ENCODE data around the gene MYO7A. TPM values are rescaled to one million over a fixed set of nuclear protein-coding genes. Genes with fewer than 3 reads are reported as not detected.

The MYO7A gene
- total and polyA plus RNA-seq, 2 experiments from 2014 or later: not detected

DNA sequence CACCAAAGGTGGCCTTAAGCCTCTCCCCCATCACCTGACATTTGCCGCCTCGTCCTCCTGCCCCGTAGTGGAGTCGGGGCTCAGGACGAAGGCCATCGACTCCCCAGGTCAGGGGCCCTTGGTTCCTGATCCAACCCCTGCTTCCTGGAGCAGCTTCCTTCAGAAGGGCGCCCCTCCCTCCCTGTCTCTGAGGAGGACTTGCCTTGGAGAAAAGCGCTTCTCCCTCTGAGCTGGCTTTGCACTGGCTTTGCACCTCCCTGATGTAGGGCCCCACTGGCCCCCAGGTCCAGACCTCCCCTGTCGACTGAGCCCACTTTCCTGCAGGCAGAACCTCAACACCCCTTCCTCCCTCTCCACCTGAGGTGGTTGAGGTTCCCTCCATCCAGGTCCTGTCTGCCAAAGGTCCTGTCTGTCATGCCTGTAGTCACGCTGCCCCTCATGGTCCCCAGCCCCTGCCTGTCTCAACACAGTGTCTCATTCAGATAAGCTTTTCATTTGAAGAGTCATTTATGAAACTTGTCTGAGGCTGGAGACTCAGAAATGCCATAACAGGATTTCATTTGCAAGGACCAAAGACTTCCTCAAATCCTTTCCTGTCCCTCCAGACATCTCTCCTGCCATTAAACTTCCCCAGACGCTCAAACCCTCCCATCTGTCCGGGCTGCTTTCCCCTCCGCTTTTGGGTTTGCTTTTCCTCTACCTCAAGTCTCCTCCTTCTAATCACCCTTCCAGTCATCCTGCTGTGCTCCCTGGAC lies 78.4 kb downstream of the MYO7A start:
- Histone ChIP-seq H4K20me1 (ENCODE audit: insufficient read depth) (no peaks in the 10 kb centered on the region), H3K27ac (no peak overlapping the region), H3K4me3 (no peak overlapping the region), H2AFZ (no peak overlapping the region), H3K9me3 (ENCODE audit: low read depth) (no peaks in the 10 kb centered on the region), H3K9me2 (ENCODE audit: insufficient read depth) (no peaks in the 10 kb centered on the region), H3K9ac (no peak overlapping the region), H3F3A (ENCODE audit: insufficient read depth) (no peaks in the 10 kb centered on the region), H3K4me2 (ENCODE audit: unreplicated experiment) (no peak overlapping the region), H3K79me2 (ENCODE audit: insufficient read depth) (no peaks in the 10 kb centered on the region), H3K4me1 (ENCODE audit: insufficient read depth) (no peaks in the 10 kb centered on the region), H3K36me3 (ENCODE audit: low read depth) (no peaks in the 10 kb centered on the region), H3K27me3 (replicated peaks; ENCODE audit: insufficient read depth) (0 out of 2 replicates have a peak, but pooled peaks cover 5% of the 10 kb centered on the region)
- no peak for TF ChIP-seq EZH2 (IDR thresholded peaks at IDR 0.05; ENCODE audit: insufficient read depth, poor library complexity, severe bottlenecking)
- TF ChIP-seq EZH2phosphoT487 (IDR thresholded peaks at IDR 0.05; ENCODE audit: insufficient read depth, low read depth): no peak
- 79 to 80% methylated on average over 13 of the region's 13 CpGs for WGBS, 2 experiments (ENCODE audit: low coverage in 1 of 2, low lambda C conversion rate in 2 of 2, missing lambda C conversion rate in 2 of 2)
- in situ Hi-C loops (cut with MboI): no loop called here
- DNase-seq: no peak

DNA sequence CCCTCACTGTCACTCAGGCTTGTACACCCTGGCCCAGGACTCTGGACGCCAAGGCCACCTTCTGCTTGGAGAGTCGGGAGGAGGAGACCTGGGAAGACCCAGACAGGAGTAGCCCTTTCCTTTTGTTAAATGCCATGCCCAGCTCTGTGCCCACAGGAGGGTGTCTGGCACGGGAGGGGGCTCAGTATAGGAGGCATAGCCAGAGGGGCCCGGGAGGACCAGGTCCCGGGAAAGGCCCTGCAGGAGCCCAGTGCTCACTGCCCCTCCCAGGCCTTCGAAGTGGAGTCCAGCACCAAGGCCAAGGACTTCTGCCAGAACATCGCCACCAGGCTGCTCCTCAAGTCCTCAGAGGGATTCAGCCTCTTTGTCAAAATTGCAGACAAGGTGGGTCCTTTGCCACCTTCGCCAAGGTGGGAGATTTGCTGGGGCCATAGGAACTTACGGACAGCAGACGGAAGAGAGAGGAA lies 79.0 kb downstream of the MYO7A start:
- H4K20me1 ChIP-seq (ENCODE audit: insufficient read depth): no peaks in the 10 kb centered on the region
- H3K9me3 ChIP-seq (ENCODE audit: low read depth): no peaks in the 10 kb centered on the region
- no peak overlapping the region for H2AFZ ChIP-seq
- no peaks in the 10 kb centered on the region for H3F3A ChIP-seq (ENCODE audit: insufficient read depth)
- 79% methylated on average over 10 of the region's 10 CpGs for WGBS, 2 experiments (ENCODE audit: low coverage in 1 of 2, low lambda C conversion rate in 2 of 2, missing lambda C conversion rate in 2 of 2)
- no peak overlapping the region for H3K4me2 ChIP-seq (ENCODE audit: unreplicated experiment)
- DNase-seq: peak; percentile 15
- H3K9ac ChIP-seq: no peak overlapping the region
- H3K4me1 ChIP-seq (ENCODE audit: insufficient read depth): no peaks in the 10 kb centered on the region
- in situ Hi-C loops (cut with MboI): no loop called here
- H3K27me3 ChIP-seq (replicated peaks; ENCODE audit: insufficient read depth): 0 out of 2 replicates have a peak, but pooled peaks cover 5% of the 10 kb centered on the region
- H3K4me3 ChIP-seq: no peak overlapping the region
- H3K9me2 ChIP-seq (ENCODE audit: insufficient read depth): no peaks in the 10 kb centered on the region
- TF ChIP-seq EZH2 (IDR thresholded peaks at IDR 0.05; ENCODE audit: insufficient read depth, poor library complexity, severe bottlenecking) (no peak), EZH2phosphoT487 (IDR thresholded peaks at IDR 0.05; ENCODE audit: insufficient read depth, low read depth) (no peak)
- no peak overlapping the region for H3K27ac ChIP-seq
- H3K36me3 ChIP-seq (ENCODE audit: low read depth): no peaks in the 10 kb centered on the region
- no peaks in the 10 kb centered on the region for H3K79me2 ChIP-seq (ENCODE audit: insufficient read depth)

DNA sequence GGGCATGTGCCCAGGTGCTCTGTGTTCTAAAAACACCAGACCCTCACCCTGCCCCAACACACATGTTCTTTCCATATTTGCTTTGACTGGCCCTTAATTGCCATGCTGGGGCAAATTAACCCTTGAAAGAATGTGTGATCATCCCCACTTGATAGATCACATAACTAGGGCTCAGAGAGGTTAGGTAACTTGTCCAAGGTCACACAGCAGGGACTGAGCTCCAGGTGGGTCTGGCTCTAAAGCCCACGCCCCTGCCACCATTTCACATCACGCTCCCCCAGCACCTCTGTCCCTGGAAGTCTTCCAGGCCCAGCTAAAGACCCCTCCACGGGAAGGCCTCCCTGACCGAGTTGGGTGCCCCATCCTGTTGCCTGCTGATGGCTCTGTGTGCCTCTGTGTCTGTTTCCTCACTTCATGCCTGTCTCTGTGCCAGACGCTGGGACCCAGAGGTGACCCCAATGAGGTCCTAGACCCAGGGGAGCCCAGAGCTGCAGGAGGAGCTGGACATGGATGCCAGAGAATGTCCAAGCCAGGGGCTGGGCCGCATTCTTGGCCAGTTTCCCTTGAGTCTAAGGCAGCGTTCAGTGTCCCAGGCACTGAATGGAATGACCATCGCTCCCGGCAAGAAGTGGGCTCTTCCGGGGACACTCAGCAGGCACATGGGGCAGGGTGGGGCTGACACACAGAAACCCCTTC lies 79.7 kb downstream of the MYO7A start:
- Histone ChIP-seq H3K9me3 (ENCODE audit: low read depth) (no peaks in the 10 kb centered on the region), H2AFZ (no peak overlapping the region), H4K20me1 (ENCODE audit: insufficient read depth) (no peaks in the 10 kb centered on the region), H3K9me2 (ENCODE audit: insufficient read depth) (no peaks in the 10 kb centered on the region), H3K4me3 (no peak overlapping the region), H3K79me2 (ENCODE audit: insufficient read depth) (no peaks in the 10 kb centered on the region), H3K27ac (no peak overlapping the region), H3F3A (ENCODE audit: insufficient read depth) (no peaks in the 10 kb centered on the region), H3K4me1 (ENCODE audit: insufficient read depth) (no peaks in the 10 kb centered on the region), H3K9ac (no peak overlapping the region), H3K27me3 (replicated peaks; ENCODE audit: insufficient read depth) (0 out of 2 replicates have a peak, but pooled peaks cover 5% of the 10 kb centered on the region), H3K36me3 (ENCODE audit: low read depth) (no peaks in the 10 kb centered on the region), H3K4me2 (ENCODE audit: unreplicated experiment) (no peak overlapping the region)
- TF ChIP-seq EZH2phosphoT487 (IDR thresholded peaks at IDR 0.05; ENCODE audit: insufficient read depth, low read depth): no peak
- TF ChIP-seq EZH2 (IDR thresholded peaks at IDR 0.05; ENCODE audit: insufficient read depth, poor library complexity, severe bottlenecking): no peak
- DNase-seq: no peak
- in situ Hi-C loops (cut with MboI): no loop called here
- 62 to 63% methylated on average over 10 of the region's 10 CpGs for WGBS, 2 experiments (ENCODE audit: low coverage in 1 of 2, low lambda C conversion rate in 2 of 2, missing lambda C conversion rate in 2 of 2)

DNA sequence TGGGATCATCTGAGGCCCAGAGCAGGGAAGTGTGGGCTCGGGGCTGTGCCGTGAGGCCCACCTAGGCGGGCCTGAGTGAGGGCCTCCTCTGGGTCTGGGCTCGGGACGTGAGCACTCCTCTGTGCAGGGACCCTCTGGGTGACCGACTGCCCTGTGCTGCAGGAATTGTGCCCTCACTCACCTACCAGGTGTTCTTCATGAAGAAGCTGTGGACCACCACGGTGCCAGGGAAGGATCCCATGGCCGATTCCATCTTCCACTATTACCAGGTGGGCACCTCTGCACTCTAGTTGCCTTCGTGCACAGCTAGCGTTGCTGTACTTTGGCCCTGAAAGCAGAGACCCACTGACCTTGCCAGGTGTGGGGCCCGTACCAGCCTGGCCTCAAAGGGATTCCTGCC lies 80.5 kb downstream of the MYO7A start:
- Histone ChIP-seq H3K27me3 (replicated peaks; ENCODE audit: insufficient read depth) (0 out of 2 replicates have a peak, but pooled peaks cover 5% of the 10 kb centered on the region), H2AFZ (no peak overlapping the region), H3K79me2 (ENCODE audit: insufficient read depth) (no peaks in the 10 kb centered on the region), H3F3A (ENCODE audit: insufficient read depth) (no peaks in the 10 kb centered on the region), H3K9me3 (ENCODE audit: low read depth) (no peaks in the 10 kb centered on the region), H3K36me3 (ENCODE audit: low read depth) (no peaks in the 10 kb centered on the region), H3K4me1 (ENCODE audit: insufficient read depth) (no peaks in the 10 kb centered on the region), H3K4me2 (ENCODE audit: unreplicated experiment) (no peak overlapping the region), H3K27ac (no peak overlapping the region), H3K9ac (no peak overlapping the region), H3K4me3 (no peak overlapping the region), H4K20me1 (ENCODE audit: insufficient read depth) (no peaks in the 10 kb centered on the region), H3K9me2 (ENCODE audit: insufficient read depth) (no peaks in the 10 kb centered on the region)
- TF ChIP-seq EZH2phosphoT487 (IDR thresholded peaks at IDR 0.05; ENCODE audit: insufficient read depth, low read depth) (no peak), EZH2 (IDR thresholded peaks at IDR 0.05; ENCODE audit: insufficient read depth, poor library complexity, severe bottlenecking) (no peak)
- DNase-seq: no peak
- WGBS, 2 experiments (ENCODE audit: low coverage in 1 of 2, low lambda C conversion rate in 2 of 2, missing lambda C conversion rate in 2 of 2): 58 to 59% methylated on average over 11 of the region's 11 CpGs
- in situ Hi-C loops (cut with MboI): no loop called here
